DMS79 treated with DMSO at 0.1 percent for 48 hours (cell line): ENCODE results near the gene LRRC14B.
A peak's percentile ranks its signal among the peaks of the same experiment; 100 is the strongest.

Source experiments
- DNase-seq: peaks from one replicate; lab custom pipeline; 2025; lab: John Stamatoyannopoulos, UW

The LRRC14B gene

DNA sequence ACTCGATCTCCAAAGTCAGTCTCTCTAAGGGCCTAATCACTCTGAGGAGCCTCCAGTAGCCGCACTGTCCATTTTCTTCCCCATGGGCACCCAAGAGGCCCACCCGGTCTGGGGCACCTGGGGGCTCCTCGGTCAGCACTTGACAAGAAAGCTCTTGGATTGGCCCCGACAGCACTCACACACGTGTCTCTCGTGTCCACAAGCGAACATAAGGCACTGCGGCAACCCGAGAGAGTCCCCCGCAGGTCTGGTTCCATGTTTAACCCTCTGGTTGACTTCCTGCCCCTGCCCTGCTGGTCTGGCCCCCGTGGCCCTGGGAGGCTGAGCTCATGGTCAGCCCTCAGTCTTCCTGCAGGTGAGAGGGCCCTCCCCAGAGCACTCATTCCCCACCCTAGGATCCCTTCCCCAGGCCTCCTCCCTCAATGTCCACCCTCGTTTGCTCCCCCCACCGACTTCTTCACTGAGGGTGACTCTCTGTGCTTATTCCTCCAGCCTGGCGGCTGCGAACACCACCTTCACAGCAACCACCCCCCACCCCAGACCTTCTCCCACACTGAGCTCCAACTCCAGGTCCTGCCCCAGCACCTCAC is 16.3 kb upstream of the LRRC14B start:
- no peak for DNase-seq

DNA sequence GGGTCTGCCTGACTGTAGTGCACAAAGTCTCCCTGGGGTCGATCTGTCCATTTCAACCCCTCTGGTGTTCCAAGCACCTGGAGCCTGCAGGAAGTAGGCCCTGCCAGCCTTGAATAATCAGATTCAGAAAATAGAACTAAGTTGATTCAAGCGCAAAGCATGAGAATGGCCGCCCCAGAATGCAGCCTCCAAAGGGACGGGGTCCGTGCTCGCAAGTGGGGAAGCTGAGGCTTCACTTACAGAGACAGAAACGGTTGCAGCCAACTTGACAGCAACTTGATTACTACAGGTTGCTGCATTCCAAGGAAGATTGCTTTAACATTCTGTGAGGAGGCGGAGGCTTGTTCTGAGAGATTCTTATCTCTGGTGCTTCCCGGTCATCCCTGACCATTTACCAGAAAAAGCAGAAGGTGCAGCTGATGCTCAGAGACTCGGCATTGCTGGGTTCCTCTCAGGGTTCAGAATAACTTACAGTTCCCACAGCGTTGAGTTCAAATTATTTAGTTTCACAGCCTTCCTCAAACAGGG is 14.9 kb upstream of the LRRC14B start:
- DNase-seq, result no peak

DNA sequence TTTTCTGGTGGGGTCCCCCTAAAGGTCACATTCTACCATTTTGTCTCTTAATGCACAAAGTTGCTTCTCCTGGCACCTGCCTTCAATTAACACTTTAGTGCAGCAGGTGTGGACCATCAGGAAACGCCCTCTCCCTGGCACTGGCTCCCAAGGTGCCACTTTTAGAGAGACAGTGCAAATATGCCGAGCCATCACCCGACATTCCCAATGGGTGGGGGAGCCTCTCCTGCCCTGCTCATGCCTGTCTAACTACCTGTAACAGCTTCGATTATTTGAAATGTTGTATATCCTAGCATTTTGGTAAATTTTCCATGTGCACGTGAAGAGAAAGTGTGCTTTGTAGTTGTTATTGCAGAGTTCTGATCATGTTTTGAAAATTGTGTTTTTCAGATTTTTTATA is 13.2 kb upstream of the LRRC14B start:
- DNase-seq, result no peak

DNA sequence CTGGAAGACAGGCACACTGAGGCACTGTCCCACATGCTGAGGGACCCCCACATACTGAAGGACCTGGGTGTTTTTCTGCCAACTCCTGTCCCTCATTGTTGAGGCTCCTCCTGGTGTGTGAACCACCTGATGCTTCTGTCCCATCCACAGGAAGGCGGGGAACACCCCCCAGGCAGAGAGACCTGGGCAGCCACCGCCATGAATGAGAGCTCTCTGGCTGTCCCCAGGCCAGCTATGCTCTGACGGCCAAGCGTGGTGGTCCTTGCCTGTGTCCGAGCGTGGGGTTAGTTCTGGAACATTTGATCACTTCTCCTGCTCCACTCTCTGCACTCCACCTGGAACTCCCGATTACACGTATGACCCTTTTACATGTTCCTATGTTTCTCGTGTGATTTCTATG is 11.9 kb upstream of the LRRC14B start:
- no peak for DNase-seq

DNA sequence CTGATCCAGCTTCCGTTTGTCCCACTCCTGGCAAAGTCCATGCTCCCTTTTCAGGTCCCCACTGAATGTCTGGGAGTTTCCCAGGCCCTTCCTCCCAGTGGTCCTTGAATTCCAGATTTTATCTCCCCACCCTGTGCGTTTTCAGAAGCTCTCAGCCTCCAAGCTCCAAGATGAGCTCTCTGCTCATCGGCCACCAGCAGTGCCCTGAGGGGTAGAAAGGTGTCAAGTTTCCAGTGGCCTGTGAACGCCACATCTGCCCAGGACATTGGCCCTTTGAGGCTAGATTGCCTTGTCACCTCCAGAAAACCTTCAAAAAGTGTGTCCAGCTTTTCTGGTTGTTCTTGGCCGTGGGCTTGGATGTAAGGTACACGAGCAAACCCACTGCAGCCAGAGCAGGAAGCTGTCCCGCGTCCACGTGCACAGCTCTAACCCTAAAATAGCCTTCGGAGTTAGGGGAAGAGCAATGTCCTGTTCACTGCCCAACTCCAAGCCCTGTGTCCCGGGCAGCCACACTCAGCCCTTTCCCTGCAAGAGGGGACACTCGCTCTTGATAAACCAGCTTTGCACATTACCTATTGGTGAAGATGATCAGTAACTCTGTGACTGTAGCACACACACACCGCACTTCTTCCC is 10.9 kb upstream of the LRRC14B start:
- DNase-seq, result no peak

DNA sequence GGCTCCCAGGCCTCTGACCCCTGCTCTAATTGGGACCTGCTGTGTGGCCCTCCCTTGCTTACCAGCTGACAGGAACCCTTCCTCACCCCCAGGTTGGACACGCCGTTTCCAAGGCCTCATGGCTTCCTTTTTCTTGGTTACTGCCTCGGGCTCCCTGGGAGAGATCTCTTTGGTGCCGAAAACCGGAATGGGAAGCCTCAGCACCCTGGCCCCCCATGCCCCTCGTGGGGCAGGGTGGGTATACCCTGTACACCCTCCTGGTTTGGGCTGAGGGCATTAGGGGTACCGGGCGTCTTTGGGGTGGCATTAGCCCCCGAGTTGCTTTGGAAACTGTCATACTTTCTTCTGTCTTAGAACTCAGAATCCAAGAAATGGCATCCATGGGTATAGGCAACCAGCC is 10.1 kb upstream of the LRRC14B start:
- no peak for DNase-seq

DNA sequence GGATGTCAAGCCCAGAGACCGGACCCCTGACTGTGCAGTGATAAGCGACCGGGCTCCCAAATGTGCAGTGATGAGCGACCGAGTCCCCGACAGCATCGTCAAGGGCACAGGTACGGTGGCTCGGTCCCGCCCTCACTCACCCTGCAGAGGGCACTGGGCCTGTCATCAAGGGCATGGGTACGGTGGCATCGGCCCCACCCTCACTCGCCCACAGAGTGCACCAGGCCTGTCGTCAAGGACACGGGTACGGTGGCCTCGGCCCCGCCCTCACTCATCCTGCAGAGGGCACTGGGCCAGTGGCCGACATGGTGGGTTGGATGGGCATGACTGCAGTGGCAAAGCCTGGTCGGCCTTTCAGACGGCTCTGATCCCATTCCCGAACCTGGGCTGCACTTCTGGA is 9.7 kb upstream of the LRRC14B start:
- no peak for DNase-seq

DNA sequence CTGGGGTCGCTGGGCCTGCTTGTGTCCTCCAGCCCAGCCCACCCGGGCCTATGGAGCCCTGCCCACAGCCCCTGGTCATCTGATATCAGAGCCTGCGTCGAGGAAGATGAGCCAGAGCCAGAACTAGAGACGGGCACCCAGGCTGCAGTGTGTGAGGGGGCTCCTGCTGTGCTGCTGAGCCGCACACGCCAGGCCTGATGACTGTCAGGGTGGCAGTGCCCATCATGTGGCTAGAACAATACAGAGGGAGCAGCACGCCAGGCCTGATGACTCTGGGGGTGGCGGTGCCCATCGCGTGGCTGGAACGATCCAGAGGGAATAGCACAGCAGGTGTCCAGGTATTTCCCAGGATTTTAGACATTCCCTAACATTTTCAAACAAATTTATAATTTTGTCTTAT is 9.2 kb upstream of the LRRC14B start:
- DNase-seq, result no peak

DNA sequence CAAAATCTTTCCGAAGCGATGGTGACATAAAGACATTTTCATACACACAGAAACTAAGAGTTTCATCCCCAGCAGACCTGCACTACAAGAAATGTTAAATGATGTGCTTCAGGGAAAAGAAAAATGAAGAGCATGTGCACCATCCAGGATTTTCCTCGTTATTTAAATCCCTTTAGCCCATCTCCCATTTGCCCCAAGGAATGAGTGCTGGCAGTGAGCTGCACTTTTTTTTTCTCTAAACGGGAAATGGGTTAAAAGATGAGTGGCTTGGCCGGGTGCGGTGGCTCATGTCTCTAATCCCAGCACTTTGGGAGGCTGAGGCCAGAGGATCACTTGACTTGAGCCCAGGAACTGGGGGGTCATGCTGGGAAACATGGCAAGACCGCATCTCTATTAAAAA is 6.8 kb upstream of the LRRC14B start:
- no peak for DNase-seq

DNA sequence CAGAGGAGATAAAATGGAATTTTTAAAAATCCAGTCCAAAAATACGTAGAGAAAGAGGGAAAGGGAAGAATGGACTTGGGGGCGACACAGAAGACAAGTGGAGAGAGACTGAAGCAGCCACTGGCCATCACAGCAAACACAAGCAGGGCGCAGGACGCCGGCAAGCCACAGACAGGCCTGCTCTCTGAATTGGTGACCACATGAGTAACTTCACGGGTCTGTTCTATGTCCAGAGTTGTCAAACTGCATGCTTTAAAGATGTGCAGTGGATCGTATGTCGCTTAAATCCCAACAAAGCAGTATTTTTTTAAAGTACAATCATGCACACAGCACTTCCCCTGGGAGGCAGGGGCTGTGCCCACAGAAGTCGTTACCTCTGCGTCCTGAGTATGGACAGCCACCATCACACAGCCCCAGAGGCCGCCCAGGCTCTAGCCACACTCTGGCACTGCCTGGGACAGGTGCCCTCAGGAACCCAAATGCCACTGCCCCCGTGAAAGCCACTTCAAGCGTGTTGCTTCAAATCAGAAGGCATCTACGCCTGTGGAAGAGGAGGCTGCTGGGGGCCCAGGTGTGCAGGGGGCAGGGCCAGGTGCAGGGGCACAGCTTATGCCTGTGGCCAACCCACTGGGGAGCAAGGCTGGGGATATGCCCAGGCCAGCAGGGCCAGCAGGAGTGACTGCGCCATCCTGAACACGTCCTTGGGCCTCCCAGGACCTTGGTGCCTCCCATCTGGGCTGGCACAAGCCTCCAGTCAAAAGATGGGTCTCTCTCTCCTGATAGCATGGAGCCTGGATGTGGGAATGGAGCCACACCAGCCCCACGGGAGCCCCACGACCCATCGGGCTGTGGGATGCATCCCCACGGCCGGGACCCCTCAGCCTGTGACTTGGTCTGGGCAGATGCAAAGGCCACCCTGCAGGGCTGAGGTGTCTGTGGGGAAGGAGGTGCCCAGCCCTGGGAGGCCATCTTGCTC is 5.9 kb upstream of the LRRC14B start:
- no peak for DNase-seq

DNA sequence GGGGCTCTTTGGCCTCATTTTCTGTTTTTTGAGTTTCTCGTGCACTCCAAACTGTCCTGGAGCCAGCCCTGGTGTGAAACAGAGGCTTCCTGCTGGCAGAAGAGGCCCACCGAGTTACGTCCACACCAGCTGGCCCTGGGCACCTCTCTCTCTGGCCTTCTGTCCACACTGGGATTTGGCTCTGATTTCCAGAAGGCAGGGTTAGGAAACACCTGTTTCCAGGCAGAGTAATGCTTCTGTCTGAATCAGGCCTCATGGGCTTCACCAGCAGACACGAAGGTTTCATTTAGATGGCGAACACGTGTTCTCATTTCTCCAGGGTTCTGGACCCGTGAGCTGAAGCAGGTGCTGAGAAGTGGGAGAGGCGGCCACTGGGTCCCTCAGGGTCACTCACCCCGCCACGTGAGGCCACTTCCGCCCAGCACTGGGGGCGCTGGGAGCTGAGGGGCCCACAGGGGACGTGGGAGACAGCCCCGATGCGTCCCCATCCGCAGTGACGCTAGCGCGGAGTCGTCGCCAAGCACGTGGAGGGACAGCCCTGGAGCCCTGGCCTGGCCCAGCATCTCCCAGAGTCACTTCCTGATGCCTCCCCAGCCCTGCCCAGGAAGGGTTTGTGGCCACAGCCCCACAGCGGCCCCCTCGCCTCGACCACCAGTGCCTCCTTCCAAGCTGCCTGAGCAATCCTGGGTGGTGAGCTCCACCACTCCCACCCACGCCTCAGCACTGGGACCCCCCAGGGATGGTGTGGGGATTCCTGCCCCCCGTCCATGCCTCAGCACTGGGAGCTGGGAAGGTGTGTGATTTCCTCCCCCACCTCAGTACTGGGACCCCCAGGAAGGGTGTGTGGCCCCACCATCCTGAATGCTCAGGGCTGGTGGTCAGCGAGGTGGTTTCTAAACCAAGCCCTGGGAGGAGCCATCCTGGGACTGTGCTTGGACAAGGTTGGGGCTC is 4.9 kb upstream of the LRRC14B start:
- no peak for DNase-seq

DNA sequence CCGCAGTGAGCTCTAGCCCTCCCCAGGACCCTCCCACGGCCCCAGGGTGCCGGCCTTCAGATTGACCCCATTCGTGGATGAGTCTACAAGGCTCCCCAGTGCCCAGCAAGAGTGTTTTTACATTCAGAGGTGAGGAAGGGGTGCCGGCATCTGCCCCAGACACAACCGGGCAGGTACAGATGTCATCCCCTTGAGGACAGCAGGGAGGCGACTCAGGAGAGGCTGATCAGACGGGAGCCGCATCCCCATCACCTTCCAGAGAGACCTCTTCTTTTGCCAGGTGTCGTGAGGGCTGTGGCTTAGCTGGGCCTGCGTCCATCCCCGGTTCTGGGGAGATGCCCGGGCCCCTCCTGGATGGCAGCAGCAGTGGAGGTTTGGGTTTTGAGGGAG is 4.3 kb upstream of the LRRC14B start:
- DNase-seq, result no peak

DNA sequence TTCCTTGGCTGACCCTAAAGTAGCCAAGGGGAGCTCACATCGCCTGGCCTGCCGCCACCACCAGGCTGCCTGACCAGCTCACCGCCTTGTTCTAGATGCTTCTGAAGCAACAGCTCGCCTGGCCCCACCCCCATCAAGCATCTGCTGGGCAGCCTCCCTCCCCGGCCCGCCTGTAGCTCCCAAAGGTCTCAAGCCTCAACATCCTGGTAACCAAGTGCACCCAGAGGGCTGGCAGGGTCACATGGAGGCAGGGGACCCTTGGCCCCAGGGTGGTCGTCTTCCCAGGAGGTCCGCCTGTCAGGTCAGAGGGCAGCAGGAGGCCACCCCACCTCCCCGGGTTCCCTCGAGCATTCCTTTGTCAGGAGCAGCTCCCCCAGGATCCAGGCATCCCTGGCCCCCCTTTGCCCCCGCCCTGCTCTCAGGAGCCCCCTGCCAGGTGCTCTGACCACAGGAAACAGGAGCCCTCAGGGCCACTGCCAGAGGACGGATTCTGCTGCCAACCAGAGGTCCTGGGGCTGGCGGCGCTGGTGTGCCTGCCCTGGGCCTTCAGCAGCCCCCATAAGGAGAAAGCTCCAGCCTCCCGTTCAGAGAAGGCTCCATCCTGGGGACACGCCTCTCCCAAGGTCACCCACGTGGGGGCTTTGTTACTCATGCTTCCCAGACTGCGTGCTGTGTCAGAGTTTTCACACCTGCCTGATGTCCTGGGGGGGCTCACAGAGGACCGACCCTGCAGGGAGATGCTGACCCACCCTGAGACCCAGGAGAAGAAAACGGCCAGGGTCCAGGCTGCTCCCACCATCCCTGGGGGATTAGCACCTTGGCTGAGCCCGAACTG is 3.5 kb upstream of the LRRC14B start:
- DNase-seq, result no peak

DNA sequence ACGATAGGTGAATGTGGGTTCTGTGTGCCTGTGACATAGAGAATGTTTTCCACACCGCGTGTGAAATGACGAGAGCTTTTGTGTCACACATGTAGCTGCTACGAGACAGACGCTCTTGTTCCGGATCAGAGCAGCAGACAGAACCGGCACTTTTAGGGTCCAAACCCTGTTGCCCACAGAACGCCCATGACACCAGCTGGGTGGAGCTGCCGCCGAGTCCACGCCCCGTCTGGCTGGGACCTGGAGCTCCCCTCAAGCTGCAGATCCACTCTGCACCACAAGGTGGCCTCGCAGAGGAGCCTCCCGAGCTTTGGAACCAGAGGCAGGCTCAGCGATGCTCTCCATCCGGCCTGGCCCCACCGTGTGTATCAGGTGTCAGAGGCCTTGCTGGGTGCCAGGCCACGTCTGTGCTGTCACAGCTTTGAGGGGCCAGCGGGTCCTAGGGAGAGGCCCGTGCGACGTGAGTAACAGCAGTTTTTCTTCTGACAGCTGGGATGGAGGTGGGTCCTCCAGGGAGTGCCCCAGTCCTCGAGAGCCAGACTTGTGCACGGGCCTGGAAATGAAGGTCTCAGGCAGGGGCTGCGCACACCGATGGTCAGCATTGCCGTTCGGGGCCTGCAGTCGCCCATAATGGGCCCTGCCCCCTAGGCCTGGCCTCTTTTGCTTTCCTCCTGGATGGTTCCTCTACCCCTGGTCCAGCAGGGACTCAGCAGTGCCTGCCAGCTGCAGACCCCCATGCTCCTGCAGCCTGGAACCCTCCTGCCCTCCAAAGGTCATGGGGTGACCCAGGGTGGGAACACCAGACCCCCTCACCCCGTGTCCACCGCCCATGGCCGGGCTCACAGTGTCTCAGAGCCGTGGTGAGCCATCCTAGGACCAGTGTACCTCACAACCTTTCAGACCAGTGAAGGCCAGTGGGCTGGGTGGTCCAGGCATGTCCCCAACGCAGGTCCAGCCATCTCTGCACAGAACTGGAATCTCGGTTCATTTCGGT is 2.5 kb upstream of the LRRC14B start:
- DNase-seq, result peak; percentile 82

DNA sequence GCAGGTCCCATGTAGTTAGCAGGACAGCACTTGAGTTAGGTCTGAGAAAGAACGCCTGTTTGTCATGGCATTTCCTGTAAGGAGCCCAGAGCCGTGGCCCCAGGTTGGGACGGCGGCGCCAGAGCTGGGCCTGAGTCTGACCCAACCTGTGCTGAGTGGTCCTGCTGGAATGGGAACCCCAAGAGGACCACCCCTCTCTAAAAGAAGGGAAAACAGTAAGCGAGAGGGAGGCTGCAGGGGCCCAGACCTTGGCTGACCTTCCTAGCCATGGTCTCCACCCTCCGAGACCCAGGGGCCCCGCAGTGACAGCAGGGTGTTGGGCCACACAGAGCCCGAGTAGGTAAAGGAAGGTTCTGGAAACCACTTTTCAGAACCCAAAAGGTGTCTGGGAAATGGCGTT is 1.8 kb upstream of the LRRC14B start:
- DNase-seq, result no peak

DNA sequence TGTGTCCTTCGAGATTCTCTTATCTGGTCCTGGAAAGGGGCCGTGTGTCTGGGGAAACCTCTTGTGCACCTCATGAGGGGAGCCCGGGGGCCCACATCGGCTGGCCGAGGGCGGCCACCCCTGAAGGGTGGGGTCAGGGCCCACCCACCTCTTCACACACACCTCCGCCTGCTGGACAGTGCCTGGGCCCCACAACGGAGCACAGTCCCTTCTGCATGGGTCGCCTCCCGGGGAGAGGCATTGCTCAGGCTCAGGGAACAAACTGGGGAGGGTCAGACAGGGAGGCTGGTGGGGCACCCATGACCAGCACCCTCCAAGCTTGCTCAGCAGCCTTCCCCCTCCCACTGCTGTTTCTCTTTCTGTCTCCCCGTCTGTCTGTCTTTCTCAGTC is 1.3 kb upstream of the LRRC14B start:
- DNase-seq, result no peak

DNA sequence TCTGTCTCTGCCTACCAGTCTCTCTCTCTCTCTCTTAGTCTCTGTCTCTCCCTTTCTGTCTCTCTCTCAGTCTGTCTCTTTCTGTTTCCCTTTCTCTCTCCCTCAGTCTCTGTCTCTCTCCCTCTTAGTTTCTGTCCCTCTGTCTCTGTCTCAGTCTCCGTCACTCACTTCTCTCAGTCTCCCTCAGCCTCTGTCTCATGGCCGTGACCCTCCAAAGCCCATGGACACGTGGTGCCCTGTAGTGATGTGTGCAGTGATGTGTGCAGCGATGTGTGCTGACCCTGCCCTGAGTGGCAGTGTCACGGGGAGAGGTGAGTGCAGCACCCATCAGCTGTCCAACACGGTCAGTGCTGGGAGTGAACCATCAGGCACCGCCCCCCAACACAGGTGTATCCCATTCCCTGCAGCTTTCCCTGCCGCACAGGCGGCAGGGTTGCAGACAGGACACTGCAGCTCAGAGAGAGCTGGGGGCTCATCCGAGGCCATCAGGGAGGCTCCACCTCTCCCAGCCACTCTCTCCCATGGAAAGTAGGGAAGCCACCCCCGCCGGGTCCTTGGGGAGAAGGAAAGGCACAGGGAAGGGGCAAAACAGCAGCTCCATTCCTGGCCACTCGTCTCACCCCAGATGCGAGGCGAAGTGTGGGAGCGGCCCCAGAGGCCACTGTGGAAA is 794 bp upstream of the LRRC14B start:
- DNase-seq, result no peak

DNA sequence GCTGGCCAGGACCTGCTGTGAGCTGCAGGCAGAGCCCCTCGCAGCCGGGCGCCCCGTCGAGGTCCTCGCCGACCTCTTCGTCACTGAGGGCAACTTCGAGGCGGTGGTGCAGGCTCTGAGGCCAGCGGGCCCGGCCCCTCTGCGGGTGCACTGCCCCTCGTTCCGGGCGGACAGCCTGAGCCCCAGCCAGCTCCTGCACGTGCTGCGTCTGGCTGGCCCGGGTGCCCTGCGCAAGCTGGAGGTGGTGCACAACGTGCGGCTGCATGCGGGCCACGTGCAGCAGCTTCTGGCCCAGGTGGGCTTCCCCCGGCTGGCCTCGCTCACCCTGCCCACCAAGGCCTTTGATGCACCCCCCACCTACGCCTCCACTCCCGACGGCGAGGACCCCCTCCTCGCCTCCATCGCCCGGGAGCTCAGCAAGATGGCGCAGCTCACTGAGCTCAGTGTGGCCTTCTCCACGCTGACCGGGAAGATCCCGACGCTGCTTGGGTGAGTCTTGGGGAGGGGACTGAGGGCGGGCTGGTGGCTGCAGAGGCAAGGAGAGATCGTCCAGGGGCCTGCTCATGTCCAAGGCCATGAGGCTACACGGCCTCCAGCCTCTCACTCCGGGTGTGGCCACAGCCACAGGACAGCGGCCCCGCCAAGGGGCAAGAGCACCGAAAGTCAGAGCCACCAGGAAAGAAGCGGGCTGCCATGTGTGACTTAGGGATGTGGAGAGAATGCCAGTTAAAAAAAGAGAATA is 825 bp downstream of the LRRC14B start:
- no peak for DNase-seq

DNA sequence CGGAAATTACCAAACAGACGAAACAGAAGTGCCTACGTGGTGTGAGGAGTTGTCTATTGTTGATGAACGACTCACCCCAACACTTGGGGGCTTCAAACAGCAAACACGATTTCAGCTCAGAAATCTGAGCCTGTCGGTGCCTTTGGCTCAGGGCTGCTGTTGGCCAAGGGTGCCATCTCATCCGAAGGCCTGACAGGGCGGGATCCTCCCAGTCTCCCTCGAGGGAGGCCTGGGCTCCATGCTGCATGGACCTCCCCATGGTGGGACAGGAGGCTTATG is 1.3 kb downstream of the LRRC14B start:
- no peak for DNase-seq
